ENCODE results near the gene MRTFA.
"Not testable (repeated sequence)": the region's sequence is repeated elsewhere in the genome, so short reads cannot be mapped to it uniquely, and the experiment has no call there.

Gene MRTFA

GRCh38 chr22:40544758-40545157 lies 91.8 kb downstream of the MRTFA start:
- DNase-seq = no peak

- no peak for DNase-seq
Observed at GRCh38 chr22:40542821-40543540, 93.5 kb downstream of the MRTFA start.

GRCh38 chr22:40541300-40541699 lies 95.2 kb downstream of the MRTFA start:
- no peak for DNase-seq

- DNase-seq = no peak
Observed at GRCh38 chr22:40540265-40540664, 96.3 kb downstream of the MRTFA start.

- DNase-seq = not testable (repeated sequence)
Observed at GRCh38 chr22:40536149-40536548, 100.4 kb downstream of the MRTFA start.

GRCh38 chr22:40535642-40536041 lies 100.9 kb downstream of the MRTFA start:
- no peak for DNase-seq

GRCh38 chr22:40535189-40535512 lies 101.4 kb downstream of the MRTFA start:
- no peak for DNase-seq

GRCh38 chr22:40534379-40535188 lies 101.9 kb downstream of the MRTFA start:
- no peak for DNase-seq

GRCh38 chr22:40533712-40534378 lies 102.7 kb downstream of the MRTFA start:
- DNase-seq = no peak

- DNase-seq = no peak
Observed at GRCh38 chr22:40531951-40532900, 104.3 kb downstream of the MRTFA start.

- not testable (repeated sequence) for DNase-seq
Observed at GRCh38 chr22:40530391-40530790, 106.1 kb downstream of the MRTFA start.

- DNase-seq = no peak
Observed at GRCh38 chr22:40529821-40530220, 106.7 kb downstream of the MRTFA start.

- DNase-seq = no peak
Observed at GRCh38 chr22:40526960-40527359, 109.6 kb downstream of the MRTFA start.

GRCh38 chr22:40525250-40525884 lies 111.2 kb downstream of the MRTFA start:
- DNase-seq = no peak

- no peak for DNase-seq
Observed at GRCh38 chr22:40524392-40525249, 111.9 kb downstream of the MRTFA start.

GRCh38 chr22:40522141-40522540 lies 114.4 kb downstream of the MRTFA start:
- DNase-seq = no peak

GRCh38 chr22:40521046-40521445 lies 115.5 kb downstream of the MRTFA start:
- DNase-seq = no peak

- DNase-seq = no peak
Observed at GRCh38 chr22:40520562-40520961, 116.0 kb downstream of the MRTFA start.

GRCh38 chr22:40519948-40520331 lies 116.6 kb downstream of the MRTFA start:
- DNase-seq = no peak

- no peak for DNase-seq
Observed at GRCh38 chr22:40519284-40519947, 117.1 kb downstream of the MRTFA start.

GRCh38 chr22:40518840-40519239 lies 117.7 kb downstream of the MRTFA start:
- no peak for DNase-seq

Measured in NCI-H1417 treated with DMSO at 0.1 percent for 48 hours (cell line).